ENCODE measurements around the gene CD46.

CD46 gene

DNA sequence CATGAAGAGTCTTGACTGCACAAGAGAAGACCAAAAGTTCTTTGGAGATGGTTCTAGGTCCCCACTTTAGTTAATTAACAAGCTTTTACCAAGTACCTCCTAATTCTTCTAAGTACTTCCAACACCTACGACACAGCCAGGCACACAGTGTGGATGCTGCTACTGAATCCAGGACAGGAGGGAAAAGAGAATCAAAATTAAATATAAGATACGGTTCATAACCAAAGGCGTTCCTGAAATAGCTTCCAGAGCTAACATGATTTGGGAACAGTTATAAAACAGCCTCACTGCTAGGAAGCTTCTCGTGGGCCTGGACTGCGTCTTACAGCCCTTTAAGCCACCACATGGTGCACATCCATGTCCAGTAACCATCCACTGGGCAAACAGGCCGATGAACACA lies 84.1 kb downstream of the CD46 start:
- no peak for DNase-seq (ENCODE audit: low read depth, low spot score)
- H3K4me3 ChIP-seq (ENCODE audit: low read depth, low read length): no peak overlapping the region
- TF ChIP-seq, protein P1, sequence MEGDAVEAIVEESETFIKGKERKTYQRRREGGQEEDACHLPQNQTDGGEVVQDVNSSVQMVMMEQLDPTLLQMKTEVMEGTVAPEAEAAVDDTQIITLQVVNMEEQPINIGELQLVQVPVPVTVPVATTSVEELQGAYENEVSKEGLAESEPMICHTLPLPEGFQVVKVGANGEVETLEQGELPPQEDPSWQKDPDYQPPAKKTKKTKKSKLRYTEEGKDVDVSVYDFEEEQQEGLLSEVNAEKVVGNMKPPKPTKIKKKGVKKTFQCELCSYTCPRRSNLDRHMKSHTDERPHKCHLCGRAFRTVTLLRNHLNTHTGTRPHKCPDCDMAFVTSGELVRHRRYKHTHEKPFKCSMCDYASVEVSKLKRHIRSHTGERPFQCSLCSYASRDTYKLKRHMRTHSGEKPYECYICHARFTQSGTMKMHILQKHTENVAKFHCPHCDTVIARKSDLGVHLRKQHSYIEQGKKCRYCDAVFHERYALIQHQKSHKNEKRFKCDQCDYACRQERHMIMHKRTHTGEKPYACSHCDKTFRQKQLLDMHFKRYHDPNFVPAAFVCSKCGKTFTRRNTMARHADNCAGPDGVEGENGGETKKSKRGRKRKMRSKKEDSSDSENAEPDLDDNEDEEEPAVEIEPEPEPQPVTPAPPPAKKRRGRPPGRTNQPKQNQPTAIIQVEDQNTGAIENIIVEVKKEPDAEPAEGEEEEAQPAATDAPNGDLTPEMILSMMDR (IDR thresholded peaks at IDR 0.05; ENCODE audit: low read depth, low read length): no peak
- in situ Hi-C loops (cut with HindIII; ENCODE audit: low sequenced_read_pairs): no loop called here

DNA sequence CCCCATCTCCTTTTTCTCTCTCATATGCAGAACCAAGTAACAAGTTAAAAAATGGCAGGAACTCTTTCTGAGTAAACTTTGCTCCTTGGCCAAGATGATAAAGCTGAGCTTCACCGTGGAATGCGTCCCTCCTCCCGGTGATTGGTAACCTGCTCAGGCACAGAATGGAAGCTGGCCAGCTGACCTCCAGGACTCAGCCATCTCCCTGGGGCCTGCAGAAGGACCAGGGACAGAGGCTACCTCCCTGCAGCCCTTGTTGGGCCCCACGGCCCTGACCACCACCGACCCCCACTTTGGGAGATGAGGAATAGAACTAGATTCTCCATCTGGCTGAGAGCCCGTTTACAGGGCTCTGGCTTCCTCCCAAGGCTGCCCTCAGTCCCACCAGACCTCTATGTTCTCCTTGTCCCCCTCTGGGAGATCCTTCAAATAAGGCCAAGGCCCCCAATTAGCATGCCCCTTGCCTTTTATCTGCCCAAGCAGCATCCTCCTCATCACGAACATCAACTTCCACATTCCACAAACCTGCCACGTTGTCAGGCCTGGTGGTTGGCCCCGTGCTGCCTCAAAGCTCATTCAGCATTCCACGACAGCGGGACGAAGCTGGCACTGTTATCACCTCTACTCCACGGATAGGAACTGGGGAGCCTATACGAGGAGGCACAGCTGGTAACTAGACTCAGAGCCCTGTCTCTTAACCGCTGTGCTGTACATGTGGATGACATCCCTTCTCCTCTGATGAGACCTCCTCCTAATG lies 84.9 kb downstream of the CD46 start:
- H3K4me3 ChIP-seq (ENCODE audit: low read depth, low read length): no peak overlapping the region
- TF ChIP-seq, protein P1 (IDR thresholded peaks at IDR 0.05; ENCODE audit: low read depth, low read length): no peak
- DNase-seq (ENCODE audit: low read depth, low spot score): no peak
- in situ Hi-C loops (cut with HindIII; ENCODE audit: low sequenced_read_pairs): no loop called here

DNA sequence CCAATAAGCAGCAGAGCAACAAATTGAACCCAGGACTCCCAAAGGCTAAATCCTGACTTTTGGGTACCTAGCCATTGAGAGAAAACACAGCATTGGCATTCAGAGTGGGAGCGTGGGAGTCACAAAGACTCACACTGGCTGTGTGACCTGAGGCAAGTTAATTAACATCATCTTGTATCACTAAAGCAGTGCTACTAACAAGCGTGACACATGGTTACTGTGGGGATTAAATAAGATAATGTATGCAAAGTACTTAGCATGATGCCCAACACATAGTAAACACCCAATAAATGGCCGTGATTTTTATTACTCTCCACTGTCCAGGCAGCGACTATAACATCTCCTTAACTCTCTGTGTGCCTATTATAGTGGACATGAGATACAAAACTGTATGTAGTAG lies 85.8 kb downstream of the CD46 start:
- H3K4me3 ChIP-seq (ENCODE audit: low read depth, low read length): no peak overlapping the region
- in situ Hi-C loops (cut with HindIII; ENCODE audit: low sequenced_read_pairs): no loop called here
- no peak for DNase-seq (ENCODE audit: low read depth, low spot score)
- TF ChIP-seq, protein P1 (IDR thresholded peaks at IDR 0.05; ENCODE audit: low read depth, low read length): no peak

DNA sequence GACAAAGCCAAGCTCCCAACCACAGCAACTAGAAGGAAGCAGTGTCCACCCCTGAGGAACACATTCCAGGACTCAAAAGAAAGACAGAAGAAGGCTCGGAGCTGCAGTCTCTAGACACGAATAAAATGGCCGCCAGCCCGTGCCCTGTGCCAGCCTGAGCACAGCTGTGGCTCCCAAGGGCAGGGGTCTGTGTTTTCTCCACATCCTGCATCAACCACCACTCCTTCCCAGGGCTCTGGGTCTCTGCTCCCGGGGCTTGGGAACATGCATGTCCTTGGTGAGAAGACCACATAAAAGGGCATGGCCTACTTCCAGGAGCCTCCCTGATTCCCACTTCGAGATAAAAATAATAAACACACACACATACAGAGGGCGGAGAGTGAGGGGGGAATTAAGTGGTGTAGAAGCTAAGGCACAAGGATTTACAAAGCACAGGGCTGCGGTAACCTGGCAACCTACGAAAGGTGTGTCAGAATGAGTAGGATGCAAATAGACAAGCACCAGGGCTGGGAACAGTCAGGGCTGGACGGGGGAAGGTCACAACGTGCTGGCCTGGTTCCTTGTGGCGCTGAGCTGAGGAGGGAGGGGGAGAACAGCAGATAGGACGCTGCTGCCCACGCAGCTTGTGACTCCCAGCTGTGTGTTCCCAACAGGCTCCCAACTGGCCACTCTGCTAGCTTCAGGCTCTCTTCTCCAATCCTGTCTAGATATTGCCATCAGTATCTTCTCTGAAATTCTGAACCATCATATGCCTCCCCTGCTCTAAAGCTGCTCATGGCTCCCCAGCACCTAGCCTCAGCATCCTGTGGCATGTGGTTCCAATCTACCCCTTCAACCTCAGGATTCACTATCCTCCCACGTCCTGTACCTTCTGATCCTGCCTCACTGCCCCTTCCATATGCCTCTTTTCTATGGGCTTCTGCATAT lies 86.6 kb downstream of the CD46 start:
- H3K4me3 ChIP-seq (ENCODE audit: low read depth, low read length): no peak overlapping the region
- in situ Hi-C loops (cut with HindIII; ENCODE audit: low sequenced_read_pairs): no loop called here
- TF ChIP-seq, protein P1 (IDR thresholded peaks at IDR 0.05; ENCODE audit: low read depth, low read length): no peak
- DNase-seq (ENCODE audit: low read depth, low spot score): no peak

DNA sequence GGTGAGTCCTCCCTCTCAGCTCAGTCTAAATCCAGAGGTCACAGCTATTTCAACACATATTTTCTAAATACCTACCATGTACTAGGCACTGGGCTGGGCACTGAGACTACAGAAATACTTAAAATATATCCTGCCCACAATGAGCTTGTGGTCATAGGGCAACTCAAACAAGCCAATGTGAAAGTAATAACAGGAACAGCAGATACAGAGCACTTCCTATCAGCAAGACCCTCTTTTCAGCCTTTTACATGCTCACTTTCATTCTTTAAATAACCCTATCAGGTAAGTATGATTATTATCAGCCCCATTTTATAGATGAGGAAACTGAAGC lies 87.2 kb downstream of the CD46 start:
- no peak for DNase-seq (ENCODE audit: low read depth, low spot score)
- in situ Hi-C loops (cut with HindIII; ENCODE audit: low sequenced_read_pairs): no loop called here
- TF ChIP-seq, protein P1 (IDR thresholded peaks at IDR 0.05; ENCODE audit: low read depth, low read length): no peak
- H3K4me3 ChIP-seq (ENCODE audit: low read depth, low read length): no peak overlapping the region

DNA sequence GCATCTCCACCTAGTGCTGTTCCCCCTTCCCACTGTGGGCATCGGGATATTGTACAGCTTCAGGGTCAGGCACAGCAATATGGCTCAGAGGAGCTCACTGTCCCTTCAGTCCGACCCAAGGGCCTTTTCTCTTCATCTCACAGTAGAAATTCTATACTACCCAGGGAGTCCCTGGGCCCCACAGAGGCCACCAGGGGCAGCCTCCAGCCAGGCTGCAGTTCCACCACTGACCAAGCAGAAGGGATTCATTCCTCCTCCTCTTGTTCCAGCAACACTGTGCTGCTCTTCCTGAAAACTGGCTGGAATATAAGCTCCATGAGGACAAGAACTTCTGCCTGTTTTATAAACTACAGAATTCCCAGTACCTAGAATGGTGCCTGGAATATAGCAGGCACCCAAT lies 88.5 kb downstream of the CD46 start:
- in situ Hi-C loops (cut with HindIII; ENCODE audit: low sequenced_read_pairs): no loop called here
- TF ChIP-seq, protein P1 (IDR thresholded peaks at IDR 0.05; ENCODE audit: low read depth, low read length): no peak

More for the DNA sequence above, 88.5 kb downstream of the CD46 start:
- DNase-seq (ENCODE audit: low read depth, low spot score): no peak
- no peak overlapping the region for H3K4me3 ChIP-seq (ENCODE audit: low read depth, low read length)
